Measurements from ENCODE around the gene GPR55.

- TF ChIP-seq CTCF (conservative IDR thresholded peaks at IDR 0.05; ENCODE audit: low read depth, low read length) (no peak), EZH2 (IDR thresholded peaks at IDR 0.05; ENCODE audit: borderline replicate concordance, low read depth, low read length, poor library complexity, severe bottlenecking) (no peak)
These were observed 26.3 kb downstream of the GPR55 start for GRCh38 chr2:230898713-230899091.

Data from A673 (cell line).